Measurements from ENCODE around the gene KRTAP12-4. TPM values are rescaled to one million over a fixed set of nuclear protein-coding genes. Genes with fewer than 3 reads are reported as not detected.
A peak's percentile ranks its signal among the peaks of the same experiment; 100 is the strongest.

KRTAP12-4 gene
- total RNA-seq, 1 donor from 2014 or later: not detected

- peaks cover 6% of the 10 kb centered on the region for H3K27me3 Mint-ChIP-seq
- no peak for DNase-seq (ENCODE audit: extremely low spot score, unreplicated experiment)
- no peak overlapping the region for H3K27ac Mint-ChIP-seq
- TF ChIP-seq CTCF (conservative IDR thresholded peaks at IDR 0.05): no peak
- no peaks in the 10 kb centered on the region for H3K36me3 Mint-ChIP-seq
- no peaks in the 10 kb centered on the region for H3K9me3 Mint-ChIP-seq
- H3K4me3 Mint-ChIP-seq: no peak overlapping the region
- no peaks in the 10 kb centered on the region for H3K4me1 Mint-ChIP-seq (ENCODE audit: unreplicated experiment)
These were observed 39.5 kb downstream of the KRTAP12-4 start for GRCh38 chr21:44614961-44615391.

GRCh38 chr21:44614161-44614631, 40.3 kb downstream of the KRTAP12-4 start:
- Mint-ChIP-seq H3K27ac (no peak overlapping the region), H3K4me3 (no peak overlapping the region), H3K9me3 (peaks cover 8% of the 10 kb centered on the region), H3K27me3 (peaks cover 6% of the 10 kb centered on the region), H3K36me3 (no peaks in the 10 kb centered on the region), H3K4me1 (ENCODE audit: unreplicated experiment) (no peaks in the 10 kb centered on the region)
- peak; percentile 59 for DNase-seq (ENCODE audit: extremely low spot score, unreplicated experiment)
- TF ChIP-seq CTCF (conservative IDR thresholded peaks at IDR 0.05): no peak

- Mint-ChIP-seq H3K4me3 (no peak overlapping the region), H3K36me3 (no peaks in the 10 kb centered on the region), H3K9me3 (peaks cover 13% of the 10 kb centered on the region), H3K27ac (no peak overlapping the region), H3K4me1 (ENCODE audit: unreplicated experiment) (no peaks in the 10 kb centered on the region), H3K27me3 (peaks cover 6% of the 10 kb centered on the region)
- DNase-seq (ENCODE audit: extremely low spot score, unreplicated experiment): no peak
- no peak for TF ChIP-seq CTCF (conservative IDR thresholded peaks at IDR 0.05)
These were observed 40.9 kb downstream of the KRTAP12-4 start for GRCh38 chr21:44613386-44614155.

GRCh38 chr21:44612669-44613229, 41.7 kb downstream of the KRTAP12-4 start:
- H3K4me1 Mint-ChIP-seq (ENCODE audit: unreplicated experiment): no peaks in the 10 kb centered on the region
- no peak overlapping the region for H3K4me3 Mint-ChIP-seq
- TF ChIP-seq CTCF (conservative IDR thresholded peaks at IDR 0.05): no peak
- H3K9me3 Mint-ChIP-seq: peaks cover 13% of the 10 kb centered on the region
- no peak for DNase-seq (ENCODE audit: extremely low spot score, unreplicated experiment)
- no peak overlapping the region for H3K27ac Mint-ChIP-seq
- H3K27me3 Mint-ChIP-seq: peaks cover 4% of the 10 kb centered on the region
- no peaks in the 10 kb centered on the region for H3K36me3 Mint-ChIP-seq

- Mint-ChIP-seq H3K27ac (no peak within 1 kb of the TSS), H3K9me3 (peaks cover 13% of the 10 kb centered on the region), H3K36me3 (no peaks in the 10 kb centered on the region), H3K27me3 (peaks cover 4% of the 10 kb centered on the region), H3K4me3 (no peak within 1 kb of the TSS), H3K4me1 (ENCODE audit: unreplicated experiment) (no peaks in the 10 kb centered on the region)
- no peak for TF ChIP-seq CTCF (conservative IDR thresholded peaks at IDR 0.05)
- DNase-seq (ENCODE audit: extremely low spot score, unreplicated experiment): no peak
These were observed 42.4 kb downstream of the KRTAP12-4 start, which contains the start of gene KRTAP10-8 for GRCh38 chr21:44612029-44612486. TSS of gene KRTAP10-8 (plus strand) at chr21:44612079. CDS start at chr21:44612101, 22 bp downstream.
